GM19438 (cell line): ENCODE results near the gene PIEZO1.

Experiments used
- ATAC-seq: cut with Tn5 transposase; IDR thresholded peaks from one replicate; pipeline ENCODE4 v1.9.1; 2021; ENCODE audit warnings: low read depth; ENCODE audit not compliant: unreplicated experiment

The PIEZO1 gene

GRCh38 chr16:88816736-88817535 lies 31.9 kb upstream of the PIEZO1 start:
- no peak for ATAC-seq

- no peak for ATAC-seq
Measured at GRCh38 chr16:88815901-88816589, 31.0 kb upstream of the PIEZO1 start.

- no peak for ATAC-seq
Measured at GRCh38 chr16:88815227-88815626, 30.2 kb upstream of the PIEZO1 start.

- ATAC-seq, result no peak
Measured at GRCh38 chr16:88814144-88814502, 29.1 kb upstream of the PIEZO1 start.

GRCh38 chr16:88813269-88814143 lies 28.5 kb upstream of the PIEZO1 start:
- no peak for ATAC-seq

GRCh38 chr16:88812513-88813268 lies 27.7 kb upstream of the PIEZO1 start:
- no peak for ATAC-seq

- ATAC-seq, result peak; percentile 59
Measured at GRCh38 chr16:88811769-88812512, 26.9 kb upstream of the PIEZO1 start, which contains the start of gene APRT. APRT (minus strand) TSS chr16:88811928; CDS start chr16:88811899, 29 bp downstream.

GRCh38 chr16:88810912-88811768 lies 26.1 kb upstream of the PIEZO1 start:
- ATAC-seq, result peak; percentile 48

GRCh38 chr16:88810166-88810911 lies 25.3 kb upstream of the PIEZO1 start:
- ATAC-seq, result no peak

- ATAC-seq, result no peak
Measured at GRCh38 chr16:88809676-88810165, 24.7 kb upstream of the PIEZO1 start.

GRCh38 chr16:88809068-88809675 lies 24.2 kb upstream of the PIEZO1 start:
- no peak for ATAC-seq

- no peak for ATAC-seq
Measured at GRCh38 chr16:88807626-88808453, 22.8 kb upstream of the PIEZO1 start.

- ATAC-seq, result no peak
Measured at GRCh38 chr16:88807142-88807625, 22.2 kb upstream of the PIEZO1 start.

- no peak for ATAC-seq
Measured at GRCh38 chr16:88806491-88807111, 21.6 kb upstream of the PIEZO1 start.

GRCh38 chr16:88805887-88806393 lies 20.9 kb upstream of the PIEZO1 start:
- ATAC-seq, result no peak

GRCh38 chr16:88805340-88805715 lies 20.3 kb upstream of the PIEZO1 start:
- no peak for ATAC-seq
